Measurements from ENCODE around the gene MRPS31. TPM values are rescaled to one million over a fixed set of nuclear protein-coding genes. Genes with fewer than 3 reads are reported as not detected.

MRPS31 gene
- total and polyA plus RNA-seq, 2 donors (not counting 3 experiments of a cell fraction or from before 2014, with no cell fraction given), result 7.6 to 17.8 TPM

GRCh38 chr13:40697711-40698110 is 73.3 kb downstream of the MRPS31 start:
- ChIA-PET CTCF (interaction anchor here (1.3 kb wide), 1 partner anchor 117 kb away, joined by 3 read pairs; no protein-coding TSS in a partner anchor), POLR2A (no interaction called here)
- no peak overlapping the region for H3K27ac ChIP-seq (ENCODE audit: insufficient read depth, low read depth, low read length)
- intact Hi-C loops (cut with micrococcal nuclease) (no loop called here), dilution Hi-C loops (cut with MboI; ENCODE audit: extremely low pct_ligation_motif_present, low sequenced_read_pairs) (loop anchor here (10.0 kb wide), 1 partner anchor 67 kb away; no protein-coding TSS in a partner anchor)
- TF ChIP-seq MYC (IDR thresholded peaks at IDR 0.05; ENCODE audit: low read depth, low read length) (no peak), CTCF (IDR thresholded peaks at IDR 0.05; ENCODE audit: extremely low read depth in 1 of 2, insufficient read depth in 1 of 2, low read depth in 1 of 2, low read length in 2 of 2) (no peak), GATA2 (IDR thresholded peaks at IDR 0.05; ENCODE audit: insufficient read depth, insufficient read length, low read depth, low read length) (no peak), POLR2A (IDR thresholded peaks at IDR 0.05; ENCODE audit: low read depth, low read length) (no peak)
- no TSS peak for BruUV-seq (replicated peaks)
- no peak overlapping the region for H3K9ac ChIP-seq (replicated peaks; ENCODE audit: extremely low read depth, insufficient read depth, low read length)
- H3K4me3 ChIP-seq (replicated peaks in 1 of 3; ENCODE audit: insufficient read depth in 1 of 3, low read depth in 1 of 3, low read length in 3 of 3), result no peak overlapping the region
- no peaks in the 10 kb centered on the region for H3K79me2 ChIP-seq (ENCODE audit: control insufficient read depth, insufficient read depth, low read length)
- no peaks in the 10 kb centered on the region for H3K27me3 ChIP-seq (ENCODE audit: control insufficient read depth in 2 of 2, insufficient read depth in 2 of 2, low read length in 2 of 2)
- DNase-seq (ENCODE audit: low read depth, low spot score) (no peak), FAIRE-seq (no peak)
- peaks cover 3% of the 10 kb centered on the region for H3K4me1 ChIP-seq (ENCODE audit: control insufficient read depth, extremely low read depth, insufficient read depth, low read length)
- no peak overlapping the region for H2AFZ ChIP-seq (ENCODE audit: low read depth, low read length)
- no peaks in the 10 kb centered on the region for H3K36me3 ChIP-seq (ENCODE audit: control insufficient read depth in 2 of 2, extremely low read depth in 1 of 2, insufficient read depth in 2 of 2, low read length in 2 of 2)
- no peak overlapping the region for H3K4me2 ChIP-seq (ENCODE audit: insufficient read depth, low read length)
- no peaks in the 10 kb centered on the region for H3K9me3 ChIP-seq (replicated peaks; ENCODE audit: control insufficient read depth, insufficient read depth, low read length)
- no peaks in the 10 kb centered on the region for H3K9me1 ChIP-seq (replicated peaks; ENCODE audit: control insufficient read depth, extremely low read depth, insufficient read depth, low read length)
- H4K20me1 ChIP-seq (replicated peaks; ENCODE audit: control insufficient read depth, extremely low read depth, insufficient read depth, low read length), result no peaks in the 10 kb centered on the region

- no peaks in the 10 kb centered on the region for H3K27me3 ChIP-seq (ENCODE audit: control insufficient read depth in 2 of 2, insufficient read depth in 2 of 2, low read length in 2 of 2)
- no peak overlapping the region for H3K4me3 ChIP-seq (replicated peaks in 1 of 3; ENCODE audit: insufficient read depth in 1 of 3, low read depth in 1 of 3, low read length in 3 of 3)
- H3K9ac ChIP-seq (replicated peaks; ENCODE audit: extremely low read depth, insufficient read depth, low read length), result no peak overlapping the region
- ChIA-PET POLR2A (no interaction called here), CTCF (interaction anchor here (1.1 kb wide), 1 partner anchor 914 kb away, joined by 4 read pairs; no protein-coding TSS in a partner anchor)
- no peak overlapping the region for H3K4me2 ChIP-seq (ENCODE audit: insufficient read depth, low read length)
- no peaks in the 10 kb centered on the region for H4K20me1 ChIP-seq (replicated peaks; ENCODE audit: control insufficient read depth, extremely low read depth, insufficient read depth, low read length)
- no peak overlapping the region for H2AFZ ChIP-seq (ENCODE audit: low read depth, low read length)
- intact Hi-C loops (cut with micrococcal nuclease), result no loop called here
- dilution Hi-C loops (cut with MboI; ENCODE audit: extremely low pct_ligation_motif_present, low sequenced_read_pairs), result loop anchor here (10.0 kb wide), 1 partner anchor 70 kb away; no protein-coding TSS in a partner anchor
- peaks cover 5% of the 10 kb centered on the region for H3K4me1 ChIP-seq (ENCODE audit: control insufficient read depth, extremely low read depth, insufficient read depth, low read length)
- TF ChIP-seq GATA2 (IDR thresholded peaks at IDR 0.05; ENCODE audit: insufficient read depth, insufficient read length, low read depth, low read length), result no peak
- no peak for TF ChIP-seq POLR2AphosphoS5 (IDR thresholded peaks at IDR 0.05; ENCODE audit: insufficient read depth, low read depth, low read length)
- no peak for TF ChIP-seq MYC (IDR thresholded peaks at IDR 0.05; ENCODE audit: low read depth, low read length)
- TF ChIP-seq JUN (IDR thresholded peaks at IDR 0.05; ENCODE audit: borderline replicate concordance, insufficient read depth, insufficient read length, low read depth), result no peak
- no peak for TF ChIP-seq EZH2 (IDR thresholded peaks at IDR 0.05; ENCODE audit: borderline replicate concordance, low read depth, low read length, severe bottlenecking)
- no peak for TF ChIP-seq CTCF (IDR thresholded peaks at IDR 0.05; ENCODE audit: extremely low read depth in 1 of 2, insufficient read depth in 1 of 2, low read depth in 1 of 2, low read length in 2 of 2)
- no peak for TF ChIP-seq MAX (IDR thresholded peaks at IDR 0.05; ENCODE audit: insufficient read depth, insufficient read length)
- no peak for TF ChIP-seq FOS (IDR thresholded peaks at IDR 0.05; ENCODE audit: borderline replicate concordance, insufficient read depth, low read length)
- TF ChIP-seq POLR2A (IDR thresholded peaks at IDR 0.05; ENCODE audit: low read depth, low read length), result no peak
- no peaks in the 10 kb centered on the region for H3K9me3 ChIP-seq (replicated peaks; ENCODE audit: control insufficient read depth, insufficient read depth, low read length)
- BruUV-seq (replicated peaks), result no TSS peak
- DNase-seq (ENCODE audit: low read depth, low spot score), result no peak
- H3K79me2 ChIP-seq (ENCODE audit: control insufficient read depth, insufficient read depth, low read length), result no peaks in the 10 kb centered on the region
- H3K36me3 ChIP-seq (ENCODE audit: control insufficient read depth in 2 of 2, extremely low read depth in 1 of 2, insufficient read depth in 2 of 2, low read length in 2 of 2), result no peaks in the 10 kb centered on the region
- no peak overlapping the region for H3K27ac ChIP-seq (ENCODE audit: insufficient read depth, low read depth, low read length)
- FAIRE-seq, result no peak
- H3K9me1 ChIP-seq (replicated peaks; ENCODE audit: control insufficient read depth, extremely low read depth, insufficient read depth, low read length), result no peaks in the 10 kb centered on the region
Observed at GRCh38 chr13:40694426-40694825, 76.6 kb downstream of the MRPS31 start.

All from endothelial cell of umbilical vein (primary cell).